ENCODE data around the gene SPTB. TPM values are rescaled to one million over a fixed set of nuclear protein-coding genes. Genes with fewer than 3 reads are reported as not detected.

The SPTB gene
- total RNA-seq, 2 experiments from 2014 or later = 0.17 to 0.19 TPM

Other genes starting within 250 kb of the SPTB start
- 1 to 10 TPM; 3.9 to 4.5 TPM for gene PLEKHG3, start 175.5 kb downstream of the SPTB start, total RNA-seq
- gene CHURC1, start 34.5 kb upstream of the SPTB start, total RNA-seq = 10 to 100 TPM; 43.5 to 44.9 TPM
- not detected for gene GPX2, start 62.8 kb upstream of the SPTB start, total RNA-seq
- gene RAB15, start 92.4 kb upstream of the SPTB start, total RNA-seq = 1 to 10 TPM; 4.2 to 4.8 TPM
- 10 to 100 TPM; 13.3 to 14.6 TPM for gene FNTB, start 107.0 kb upstream of the SPTB start, total RNA-seq
- gene MAX, start 222.6 kb upstream of the SPTB start, total RNA-seq = 100 to 1,000 TPM; 113 to 120 TPM

All from activated CD8-positive, alpha-beta memory T cell treated with anti-CD3 and anti-CD28 coated beads for 36 hours (primary cell).